ENCODE data around the gene PRH1.
A peak's percentile ranks its signal among the peaks of the same experiment; 100 is the strongest.

Gene PRH1

GRCh38 chr12:10901427-10901826 is 17.4 kb upstream of the PRH1 start:
- H3K4me1 ChIP-seq (ENCODE audit: insufficient read depth, low read length), result no peaks in the 10 kb centered on the region
- TF ChIP-seq EZH2 (IDR thresholded peaks at IDR 0.05; ENCODE audit: borderline replicate concordance, low read depth, low read length, severe bottlenecking) (no peak), CTCF (IDR thresholded peaks at IDR 0.05; ENCODE audit: borderline replicate concordance, extremely low read depth, low read length, poor library complexity, severe bottlenecking) (peak; percentile 11)
- peaks cover 26% of the 10 kb centered on the region for H3K9me3 ChIP-seq (ENCODE audit: insufficient read depth, low read length, severe bottlenecking)
- ATAC-seq (ENCODE audit: insufficient read depth, low read depth) (no peak), DNase-seq (no peak)
- no peak overlapping the region for H3K4me3 ChIP-seq (ENCODE audit: low read depth in 1 of 2, low read length in 2 of 2)
- H3K4me2 ChIP-seq (ENCODE audit: insufficient read depth, low read length), result no peak overlapping the region
- H3K27me3 ChIP-seq (ENCODE audit: insufficient read depth, low read length, poor library complexity), result no peaks in the 10 kb centered on the region
- H2AFZ ChIP-seq (ENCODE audit: low read depth, low read length), result no peak overlapping the region
- H3K79me2 ChIP-seq (ENCODE audit: insufficient read depth, low read length), result no peaks in the 10 kb centered on the region; the same call in 1 of the 2 replicates
- H4K20me1 ChIP-seq (ENCODE audit: insufficient read depth, low read length), result no peaks in the 10 kb centered on the region
- peaks cover 13% of the 10 kb centered on the region; the same call in 1 of the 2 replicates for H3K36me3 ChIP-seq (ENCODE audit: insufficient read depth, low read length)
- no peak overlapping the region for H3K9ac ChIP-seq (ENCODE audit: low read depth, low read length)
- H3K27ac ChIP-seq (ENCODE audit: low read length), result no peak overlapping the region

- no peaks in the 10 kb centered on the region for H3K4me1 ChIP-seq (ENCODE audit: insufficient read depth, low read length)
- peaks cover 13% of the 10 kb centered on the region; the same call in 1 of the 2 replicates for H3K36me3 ChIP-seq (ENCODE audit: insufficient read depth, low read length)
- no peak overlapping the region for H3K27ac ChIP-seq (ENCODE audit: low read length)
- no peak overlapping the region for H3K4me3 ChIP-seq (ENCODE audit: low read depth in 1 of 2, low read length in 2 of 2)
- no peaks in the 10 kb centered on the region; the same call in 1 of the 2 replicates for H3K79me2 ChIP-seq (ENCODE audit: insufficient read depth, low read length)
- H3K9me3 ChIP-seq (ENCODE audit: insufficient read depth, low read length, severe bottlenecking), result peaks cover 26% of the 10 kb centered on the region
- H3K4me2 ChIP-seq (ENCODE audit: insufficient read depth, low read length), result no peak overlapping the region
- H3K9ac ChIP-seq (ENCODE audit: low read depth, low read length), result no peak overlapping the region
- no peaks in the 10 kb centered on the region for H3K27me3 ChIP-seq (ENCODE audit: insufficient read depth, low read length, poor library complexity)
- no peak for ATAC-seq (ENCODE audit: insufficient read depth, low read depth)
- no peak for DNase-seq
- H4K20me1 ChIP-seq (ENCODE audit: insufficient read depth, low read length), result no peaks in the 10 kb centered on the region
- no peak overlapping the region for H2AFZ ChIP-seq (ENCODE audit: low read depth, low read length)
- TF ChIP-seq CTCF (IDR thresholded peaks at IDR 0.05; ENCODE audit: borderline replicate concordance, extremely low read depth, low read length, poor library complexity, severe bottlenecking), result no peak
- TF ChIP-seq EZH2 (IDR thresholded peaks at IDR 0.05; ENCODE audit: borderline replicate concordance, low read depth, low read length, severe bottlenecking), result no peak
Observed at GRCh38 chr12:10900972-10901371, 16.9 kb upstream of the PRH1 start.

- H3K27me3 ChIP-seq (ENCODE audit: insufficient read depth, low read length, poor library complexity), result no peaks in the 10 kb centered on the region
- peaks cover 13% of the 10 kb centered on the region; the same call in 1 of the 2 replicates for H3K36me3 ChIP-seq (ENCODE audit: insufficient read depth, low read length)
- no peak overlapping the region for H3K4me2 ChIP-seq (ENCODE audit: insufficient read depth, low read length)
- DNase-seq, result no peak
- no peak overlapping the region for H3K4me3 ChIP-seq (ENCODE audit: low read depth in 1 of 2, low read length in 2 of 2)
- H2AFZ ChIP-seq (ENCODE audit: low read depth, low read length), result no peak overlapping the region
- no peak for ATAC-seq (ENCODE audit: insufficient read depth, low read depth)
- TF ChIP-seq EZH2 (IDR thresholded peaks at IDR 0.05; ENCODE audit: borderline replicate concordance, low read depth, low read length, severe bottlenecking) (no peak), CTCF (IDR thresholded peaks at IDR 0.05; ENCODE audit: borderline replicate concordance, extremely low read depth, low read length, poor library complexity, severe bottlenecking) (no peak)
- peaks cover 26% of the 10 kb centered on the region for H3K9me3 ChIP-seq (ENCODE audit: insufficient read depth, low read length, severe bottlenecking)
- no peaks in the 10 kb centered on the region for H3K4me1 ChIP-seq (ENCODE audit: insufficient read depth, low read length)
- H3K27ac ChIP-seq (ENCODE audit: low read length), result no peak overlapping the region
- H4K20me1 ChIP-seq (ENCODE audit: insufficient read depth, low read length), result no peaks in the 10 kb centered on the region
- no peaks in the 10 kb centered on the region; the same call in 1 of the 2 replicates for H3K79me2 ChIP-seq (ENCODE audit: insufficient read depth, low read length)
- H3K9ac ChIP-seq (ENCODE audit: low read depth, low read length), result no peak overlapping the region
Observed at GRCh38 chr12:10900530-10900929, 16.5 kb upstream of the PRH1 start.

GRCh38 chr12:10896854-10897253 is 12.8 kb upstream of the PRH1 start:
- H3K9ac ChIP-seq (ENCODE audit: low read depth, low read length), result no peak overlapping the region
- H3K27ac ChIP-seq (ENCODE audit: low read length), result no peak overlapping the region
- H4K20me1 ChIP-seq (ENCODE audit: insufficient read depth, low read length), result no peaks in the 10 kb centered on the region
- H3K27me3 ChIP-seq (ENCODE audit: insufficient read depth, low read length, poor library complexity), result no peaks in the 10 kb centered on the region
- DNase-seq, result no peak
- H3K4me3 ChIP-seq (ENCODE audit: low read depth in 1 of 2, low read length in 2 of 2), result no peak overlapping the region
- no peak overlapping the region for H2AFZ ChIP-seq (ENCODE audit: low read depth, low read length)
- no peaks in the 10 kb centered on the region for H3K79me2 ChIP-seq (ENCODE audit: insufficient read depth, low read length)
- no peaks in the 10 kb centered on the region for H3K4me1 ChIP-seq (ENCODE audit: insufficient read depth, low read length)
- H3K36me3 ChIP-seq (ENCODE audit: insufficient read depth, low read length), result peaks cover 10% of the 10 kb centered on the region; the same call in 1 of the 2 replicates
- no peaks in the 10 kb centered on the region for H3K9me3 ChIP-seq (ENCODE audit: insufficient read depth, low read length, severe bottlenecking)
- H3K4me2 ChIP-seq (ENCODE audit: insufficient read depth, low read length), result no peak overlapping the region
- TF ChIP-seq EZH2 (IDR thresholded peaks at IDR 0.05; ENCODE audit: borderline replicate concordance, low read depth, low read length, severe bottlenecking) (no peak), CTCF (IDR thresholded peaks at IDR 0.05; ENCODE audit: borderline replicate concordance, extremely low read depth, low read length, poor library complexity, severe bottlenecking) (no peak)
- no peak for ATAC-seq (ENCODE audit: insufficient read depth, low read depth)
